ENCODE data around the gene KDM1A. TPM values are rescaled to one million over a fixed set of nuclear protein-coding genes. Genes with fewer than 3 reads are reported as not detected.
A peak's percentile ranks its signal among the peaks of the same experiment; 100 is the strongest.

The KDM1A gene
- total and polyA plus RNA-seq, 9 of the 15 experiments (the other 6 are each of a cell fraction or from before 2014, with no cell fraction given), result 59.2 to 181 (median 168) TPM

- peak; percentile 43; the same call in 1 of the 2 replicates for TF ChIP-seq NKRF (IDR thresholded peaks at IDR 0.05; ENCODE audit: borderline replicate concordance)
- peak; percentile 1; the same call in 1 of the 2 replicates for TF ChIP-seq CREM (IDR thresholded peaks at IDR 0.05; ENCODE audit: low read depth)
- TF ChIP-seq CSDE1 (IDR thresholded peaks at IDR 0.05), result no peak
- TF ChIP-seq ZNF668 (CRISPR knock-in tag; IDR thresholded peaks at IDR 0.05), result no peak
- no peak for TF ChIP-seq HEY1 (CRISPR knock-in tag; IDR thresholded peaks at IDR 0.05; ENCODE audit: borderline replicate concordance)
- no peak for TF ChIP-seq AFF1 (IDR thresholded peaks at IDR 0.05; ENCODE audit: low read depth in 1 of 2, partially characterized antibody in 2 of 2)
- 0 out of 2 replicates have a peak, but pooled peaks have one; percentile 2 for TF ChIP-seq ADNP (tag; IDR thresholded peaks at IDR 0.05)
- TF ChIP-seq ZC3H11A (IDR thresholded peaks at IDR 0.05; ENCODE audit: low read depth, low read length), result no peak
- TF ChIP-seq ZBTB11 (CRISPR knock-in tag; IDR thresholded peaks at IDR 0.05), result no peak
- no peak for TF ChIP-seq FOXP1 (CRISPR knock-in tag; IDR thresholded peaks at IDR 0.05)
- TF ChIP-seq ZSCAN32 (CRISPR knock-in tag; IDR thresholded peaks at IDR 0.05), result no peak
- TF ChIP-seq KLF16 (IDR thresholded peaks at IDR 0.05), result no peak
- TF ChIP-seq KAT2B (IDR thresholded peaks at IDR 0.05; ENCODE audit: low read depth, low read length), result no peak
- no peak for TF ChIP-seq HMG20A (CRISPR knock-in tag; conservative IDR thresholded peaks at IDR 0.05)
- TF ChIP-seq SMARCC2 (IDR thresholded peaks at IDR 0.05; ENCODE audit: low read depth), result no peak
- TF ChIP-seq HDGF (IDR thresholded peaks at IDR 0.05), result no peak
- no peak for TF ChIP-seq ZC3H4 (CRISPR knock-in tag; IDR thresholded peaks at IDR 0.05; ENCODE audit: borderline replicate concordance)
- no peak for TF ChIP-seq XRCC3 (IDR thresholded peaks at IDR 0.05)
- no peak for TF ChIP-seq TRIM28 (IDR thresholded peaks at IDR 0.05)
- TF ChIP-seq TEAD4 (IDR thresholded peaks at IDR 0.05; ENCODE audit: low read length), result no peak
- no peak for TF ChIP-seq TEAD4 (CRISPR knock-in tag; IDR thresholded peaks at IDR 0.05; ENCODE audit: borderline replicate concordance)
Observed at GRCh38 chr1:23116216-23116836, 97.1 kb downstream of the KDM1A start (continued).

Measured in K562 (cell line).